Stimulated activated CD8-positive, alpha-beta memory T cell treated with anti-CD3 and anti-CD28 coated beads, Interleukin-12 subunit alpha, Interleukin-12 subunit beta, amount 100 ng/mL, for 1 hour (primary cell): ENCODE measurements around the gene RASAL1.

Source experiments
- DNase-seq: peaks from one replicate; pipeline ENCODE4 v3.0.0-alpha.2; 2020; ENCODE audit warnings: low read depth

Gene RASAL1

DNA sequence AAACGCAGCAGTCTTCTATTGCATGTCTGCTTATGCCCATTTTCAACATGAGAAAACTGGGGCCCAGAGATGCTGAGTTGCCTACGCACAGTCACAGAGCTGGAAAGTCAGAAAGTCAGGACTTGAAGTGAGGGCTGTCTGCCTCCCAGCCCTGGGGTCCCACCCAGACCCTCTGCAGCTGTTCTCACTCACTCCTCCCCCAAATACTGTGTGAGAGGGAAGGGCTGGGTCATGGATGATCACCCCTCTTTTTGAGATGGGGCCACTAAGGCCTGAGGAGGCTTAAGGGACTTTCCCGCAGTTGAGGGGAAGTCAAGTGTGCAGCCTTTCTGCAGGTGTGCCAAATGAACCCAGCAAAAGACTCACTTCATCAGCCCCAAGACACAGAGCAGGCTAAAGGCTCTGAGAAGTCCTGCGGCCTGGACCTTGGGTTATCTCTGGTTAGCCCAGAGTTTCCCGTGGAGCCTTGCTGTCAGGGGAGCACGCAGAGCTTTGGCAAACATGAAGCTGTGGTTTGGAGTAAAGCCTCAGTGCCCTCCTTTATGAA is 60.4 kb downstream of the RASAL1 start:
- DNase-seq: no peak

DNA sequence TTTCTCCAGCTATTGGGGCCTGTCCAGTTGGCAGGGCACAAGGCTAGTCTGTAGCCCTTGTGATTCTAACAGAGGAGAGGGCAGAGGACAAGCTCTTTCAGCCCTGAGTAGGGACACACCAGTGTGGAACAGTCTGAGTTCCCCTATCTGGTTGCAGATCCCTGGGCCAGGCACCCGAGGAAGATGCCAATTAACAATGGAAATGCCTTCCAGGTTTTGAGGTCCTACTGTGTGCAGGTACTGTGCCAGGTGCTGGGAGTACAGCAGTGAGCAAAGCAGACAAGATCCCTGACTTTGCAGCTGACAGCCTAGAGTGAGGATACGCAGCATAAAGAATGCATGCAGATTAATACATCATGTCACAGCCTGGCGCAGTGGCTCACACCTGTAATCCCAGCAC is 62.0 kb downstream of the RASAL1 start:
- no peak for DNase-seq

DNA sequence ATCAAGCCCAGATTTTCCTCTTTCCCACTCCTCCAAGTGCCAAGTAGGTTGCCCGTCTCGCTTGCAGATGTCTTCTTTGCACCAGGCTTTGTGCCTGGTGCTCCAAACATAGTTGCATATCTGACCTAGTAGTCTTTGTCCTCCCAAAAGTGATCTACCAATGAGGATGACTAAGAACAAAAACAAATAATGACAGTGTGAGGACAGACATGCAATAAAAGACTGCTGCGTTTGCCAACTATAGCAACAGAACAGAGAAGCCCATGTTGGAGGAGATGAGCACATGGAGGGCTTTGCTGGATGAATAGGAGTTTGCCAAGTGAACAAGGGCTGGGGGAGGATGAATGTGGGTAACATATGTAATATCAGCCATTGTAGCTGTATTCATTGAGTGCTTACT is 63.4 kb downstream of the RASAL1 start:
- DNase-seq: no peak

- DNase-seq: no peak
Observed at GRCh38 chr12:113071135-113072112, 64.1 kb downstream of the RASAL1 start.

DNA sequence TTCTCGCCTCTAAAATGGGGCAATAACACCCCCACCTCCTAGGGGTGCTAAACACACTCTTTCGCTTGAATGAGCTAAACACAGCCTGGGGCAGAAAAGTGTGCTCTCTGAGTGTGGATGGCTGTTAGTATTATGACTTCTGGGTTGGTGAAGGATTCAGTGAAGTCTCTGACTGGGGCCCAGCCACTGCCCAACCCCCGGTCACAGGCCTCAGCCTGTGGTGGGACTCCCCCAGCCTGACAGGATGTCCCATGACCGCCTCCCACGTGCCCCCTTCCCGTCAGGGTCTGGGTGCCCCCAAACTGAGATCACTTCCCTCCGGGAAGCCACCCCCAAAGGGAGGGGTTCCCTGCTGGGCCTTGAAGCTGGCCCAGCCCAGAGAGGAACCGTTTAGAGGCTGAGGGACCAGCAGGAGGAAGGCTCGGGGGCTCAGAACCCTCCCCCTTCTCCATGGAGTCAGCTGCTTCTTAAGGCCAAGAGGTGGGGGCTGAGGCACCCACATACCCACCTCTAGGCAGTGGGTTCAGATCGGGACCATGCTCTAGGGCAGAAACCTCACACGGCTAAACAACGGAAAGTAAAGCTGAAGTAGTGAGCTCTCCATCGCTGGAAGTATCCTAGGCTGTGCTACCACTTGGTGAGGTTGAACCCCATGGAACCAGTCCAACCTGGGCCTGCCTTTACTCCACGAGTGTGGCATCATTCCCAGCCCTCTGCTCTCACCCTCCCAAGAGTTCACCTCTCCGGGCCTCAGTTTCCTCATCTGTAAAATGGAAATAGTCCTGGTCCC is 65.2 kb downstream of the RASAL1 start:
- DNase-seq: no peak

GRCh38 chr12:113069751-113070116 is 65.8 kb downstream of the RASAL1 start:
- no peak for DNase-seq

- DNase-seq: no peak
Observed at GRCh38 chr12:113069149-113069548, 66.4 kb downstream of the RASAL1 start.

DNA sequence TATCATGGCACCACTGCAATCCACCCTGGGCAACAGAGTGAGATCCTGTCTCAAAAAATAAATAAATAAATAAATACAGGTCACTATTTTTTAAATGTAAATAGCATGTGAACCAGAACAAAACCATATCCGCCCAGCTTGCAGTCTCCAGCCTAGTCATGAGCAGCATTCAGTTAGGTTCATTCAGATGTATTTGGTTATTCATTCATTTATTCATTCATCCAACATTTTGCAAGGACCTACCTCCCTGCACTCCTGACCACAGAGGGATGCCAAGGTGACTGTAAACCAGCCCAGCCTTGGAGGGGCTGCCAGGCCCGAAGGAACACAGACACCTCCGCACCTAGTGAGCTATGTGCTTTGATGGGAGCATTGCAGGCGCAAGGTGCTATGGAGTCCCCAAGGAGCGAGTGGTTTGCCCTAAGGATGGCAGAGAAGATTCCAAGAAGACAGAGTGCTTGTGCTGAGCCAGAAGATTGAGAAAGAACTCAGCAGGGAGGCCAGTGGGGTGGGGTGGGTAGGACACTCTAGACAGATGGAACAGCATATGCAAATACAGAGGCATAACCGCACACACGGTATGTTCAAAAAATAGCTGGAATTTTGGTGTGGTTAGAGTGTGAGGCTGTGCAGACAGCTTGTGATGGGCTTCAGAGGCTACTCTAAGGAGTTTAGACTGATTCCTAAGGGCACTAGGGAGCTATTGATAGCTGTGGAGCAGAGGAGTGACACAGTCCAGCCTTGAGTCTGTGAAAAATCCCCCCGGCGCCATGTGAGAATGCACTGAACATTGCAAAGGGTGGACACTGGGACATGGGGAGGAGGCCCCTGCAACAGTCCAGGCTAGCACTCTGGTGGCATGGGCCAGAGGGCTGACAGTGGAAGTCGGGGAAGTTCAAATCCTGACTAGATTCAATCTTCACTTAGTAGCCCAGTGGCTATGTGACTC is 67.3 kb downstream of the RASAL1 start:
- DNase-seq: no peak

GRCh38 chr12:113066813-113067400 is 68.7 kb downstream of the RASAL1 start:
- DNase-seq: no peak

- DNase-seq: no peak
Observed at GRCh38 chr12:113065126-113066007, 70.2 kb downstream of the RASAL1 start.

GRCh38 chr12:113064395-113065125 is 71.0 kb downstream of the RASAL1 start:
- DNase-seq: no peak

DNA sequence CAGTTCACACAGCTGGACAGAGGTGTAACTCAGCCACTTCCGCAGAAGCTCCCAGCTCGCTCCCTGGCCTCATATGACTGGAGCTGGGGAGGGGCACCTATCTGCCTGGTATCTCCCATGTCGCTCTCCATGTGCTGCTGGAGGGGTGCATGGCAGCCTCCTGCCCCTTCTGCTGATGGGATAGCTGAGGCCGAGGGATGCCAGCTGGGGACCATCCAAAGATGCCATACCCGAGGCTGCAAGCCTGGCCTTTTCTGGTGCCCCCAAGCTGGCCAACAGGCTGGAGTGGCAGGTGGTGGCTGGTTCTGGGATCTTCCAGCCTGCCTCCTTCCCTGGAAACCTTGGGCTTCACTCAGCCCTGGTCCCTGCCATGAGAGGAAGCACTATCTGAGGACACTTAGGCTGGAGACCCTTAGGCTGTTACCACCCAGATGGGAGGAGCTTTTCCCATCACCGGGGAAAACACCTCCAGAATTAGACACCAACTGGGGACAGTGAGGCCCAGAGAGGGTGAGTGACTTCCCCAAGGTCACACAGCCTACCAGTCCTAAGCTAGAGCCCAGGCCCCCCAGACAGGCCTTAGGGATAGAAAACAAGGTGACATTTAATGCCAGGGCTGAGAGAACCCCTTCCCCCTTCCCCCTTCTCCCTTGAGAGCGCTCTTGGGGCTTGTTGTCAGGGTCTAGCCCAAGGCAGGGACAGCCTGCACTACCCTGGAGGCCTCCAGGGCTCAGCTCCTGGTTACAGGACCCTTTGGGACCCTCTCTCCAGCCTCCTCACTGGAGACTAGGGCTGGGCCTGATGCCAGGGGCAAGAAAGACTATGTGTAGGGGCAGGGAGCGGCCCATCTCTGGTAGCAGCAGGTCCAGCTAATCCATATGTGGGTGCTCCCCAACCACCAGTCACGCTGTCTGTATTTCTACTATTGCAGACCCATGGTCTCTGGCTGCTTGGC is 71.9 kb downstream of the RASAL1 start:
- no peak for DNase-seq

- no peak for DNase-seq
Observed at GRCh38 chr12:113062502-113063395, 72.8 kb downstream of the RASAL1 start.

DNA sequence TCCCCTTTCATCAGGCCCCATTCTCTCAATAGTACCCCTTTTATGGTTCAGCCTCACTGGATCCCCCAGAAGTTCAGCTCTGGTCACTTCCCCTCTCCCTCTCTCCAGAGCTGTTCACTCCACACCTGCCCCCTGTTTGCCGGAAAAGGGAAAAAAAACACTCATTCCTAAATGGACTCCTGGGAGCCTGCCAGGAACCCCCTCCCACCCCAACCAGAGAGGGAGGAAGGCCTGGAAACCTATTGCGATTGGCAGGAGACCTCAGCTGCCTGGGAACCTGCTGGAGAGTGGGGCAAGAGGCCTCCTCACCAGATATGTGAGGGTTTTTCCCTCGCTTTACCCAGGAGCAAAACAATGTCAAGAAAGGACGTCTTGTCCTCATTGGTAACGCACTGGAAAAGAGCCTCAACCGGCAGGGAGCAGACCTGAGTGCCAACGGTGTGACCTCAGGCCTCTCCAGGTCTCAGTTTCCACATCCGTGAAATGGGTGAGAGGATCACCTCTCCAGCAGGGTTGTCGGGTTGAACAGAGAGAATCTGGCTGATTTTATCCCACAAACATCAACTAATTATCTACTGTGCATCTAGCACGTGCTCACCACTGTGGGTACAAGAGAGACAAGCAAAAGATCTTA is 74.4 kb downstream of the RASAL1 start:
- no peak for DNase-seq

GRCh38 chr12:113060336-113060960 is 75.1 kb downstream of the RASAL1 start:
- DNase-seq: no peak

- no peak for DNase-seq
Observed at GRCh38 chr12:113059071-113059595, 76.4 kb downstream of the RASAL1 start.
